Measurements from ENCODE around the gene SLC25A4. TPM values are rescaled to one million over a fixed set of nuclear protein-coding genes. Genes with fewer than 3 reads are reported as not detected.

Gene SLC25A4
- polyA plus RNA-seq, 3 donors = 0.07 TPM; not detected in 2

- TF ChIP-seq, protein P1, sequence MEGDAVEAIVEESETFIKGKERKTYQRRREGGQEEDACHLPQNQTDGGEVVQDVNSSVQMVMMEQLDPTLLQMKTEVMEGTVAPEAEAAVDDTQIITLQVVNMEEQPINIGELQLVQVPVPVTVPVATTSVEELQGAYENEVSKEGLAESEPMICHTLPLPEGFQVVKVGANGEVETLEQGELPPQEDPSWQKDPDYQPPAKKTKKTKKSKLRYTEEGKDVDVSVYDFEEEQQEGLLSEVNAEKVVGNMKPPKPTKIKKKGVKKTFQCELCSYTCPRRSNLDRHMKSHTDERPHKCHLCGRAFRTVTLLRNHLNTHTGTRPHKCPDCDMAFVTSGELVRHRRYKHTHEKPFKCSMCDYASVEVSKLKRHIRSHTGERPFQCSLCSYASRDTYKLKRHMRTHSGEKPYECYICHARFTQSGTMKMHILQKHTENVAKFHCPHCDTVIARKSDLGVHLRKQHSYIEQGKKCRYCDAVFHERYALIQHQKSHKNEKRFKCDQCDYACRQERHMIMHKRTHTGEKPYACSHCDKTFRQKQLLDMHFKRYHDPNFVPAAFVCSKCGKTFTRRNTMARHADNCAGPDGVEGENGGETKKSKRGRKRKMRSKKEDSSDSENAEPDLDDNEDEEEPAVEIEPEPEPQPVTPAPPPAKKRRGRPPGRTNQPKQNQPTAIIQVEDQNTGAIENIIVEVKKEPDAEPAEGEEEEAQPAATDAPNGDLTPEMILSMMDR (IDR thresholded peaks at IDR 0.05) = no peak
- no peak overlapping the region for H3K4me3 ChIP-seq (replicated peaks in 1 of 3; ENCODE audit: low read depth in 2 of 3, low read length in 3 of 3)
- no peaks in the 10 kb centered on the region for H3K36me3 Mint-ChIP-seq
- H3K4me2 ChIP-seq (replicated peaks; ENCODE audit: extremely low read depth, low read length, poor library complexity, severe bottlenecking) = no peak overlapping the region
- H4K20me1 ChIP-seq (ENCODE audit: insufficient read depth, low read length) = no peaks in the 10 kb centered on the region
- H3K79me2 ChIP-seq (ENCODE audit: insufficient read depth, low read length) = no peaks in the 10 kb centered on the region
- no peaks in the 10 kb centered on the region for H3K4me1 Mint-ChIP-seq
- H2AFZ ChIP-seq (ENCODE audit: insufficient read depth, low read depth, low read length, poor library complexity, severe bottlenecking) = no peak overlapping the region
- no peak overlapping the region for H3K4me3 Mint-ChIP-seq
- no peak overlapping the region for H3K27ac Mint-ChIP-seq
- no peaks in the 10 kb centered on the region for H3K9me3 Mint-ChIP-seq
- H3K9me3 ChIP-seq (replicated peaks in 1 of 2; ENCODE audit: control insufficient read depth in 1 of 2, insufficient read depth in 1 of 2, low read length in 2 of 2) = no peaks in the 10 kb centered on the region
- H3K27me3 Mint-ChIP-seq (ENCODE audit: low read depth in 3 of 3) = peaks cover 10 to 21% (median 10%) of the 10 kb centered on the region in 3 donors
- H3K4me1 ChIP-seq (ENCODE audit: control insufficient read depth in 1 of 2, insufficient read depth in 2 of 2, low read length in 2 of 2) = no peaks in the 10 kb centered on the region
- no peak overlapping the region for H3K27ac ChIP-seq (ENCODE audit: low read depth in 1 of 2, low read length in 2 of 2)
- no peak overlapping the region for H3K9ac ChIP-seq (ENCODE audit: insufficient read depth, low read length, poor library complexity, severe bottlenecking)
- intact Hi-C loops (cut with micrococcal nuclease) = no loop called here
- DNase-seq = no peak
- no peaks in the 10 kb centered on the region for H3K36me3 ChIP-seq (replicated peaks in 1 of 2; ENCODE audit: control insufficient read depth in 1 of 2, insufficient read depth in 2 of 2, low read length in 2 of 2)
- H3K27me3 ChIP-seq (ENCODE audit: control insufficient read depth in 2 of 2, insufficient read depth in 2 of 2, low read length in 2 of 2) = peaks cover 0 to 2% of the 10 kb centered on the region in 2 donors
These were observed 33.3 kb upstream of the SLC25A4 start for GRCh38 chr4:185109736-185110135.

GRCh38 chr4:185110375-185110823 is 32.7 kb upstream of the SLC25A4 start:
- Histone ChIP-seq H3K27ac (ENCODE audit: low read depth in 1 of 2, low read length in 2 of 2) (no peak overlapping the region), H2AFZ (ENCODE audit: insufficient read depth, low read depth, low read length, poor library complexity, severe bottlenecking) (no peak overlapping the region), H3K27me3 (ENCODE audit: control insufficient read depth in 2 of 2, insufficient read depth in 2 of 2, low read length in 2 of 2) (peaks cover 0 to 2% of the 10 kb centered on the region in 2 donors), H3K36me3 (replicated peaks in 1 of 2; ENCODE audit: control insufficient read depth in 1 of 2, insufficient read depth in 2 of 2, low read length in 2 of 2) (no peaks in the 10 kb centered on the region), H3K4me1 (ENCODE audit: control insufficient read depth in 1 of 2, insufficient read depth in 2 of 2, low read length in 2 of 2) (no peaks in the 10 kb centered on the region), H4K20me1 (ENCODE audit: insufficient read depth, low read length) (no peaks in the 10 kb centered on the region), H3K79me2 (ENCODE audit: insufficient read depth, low read length) (no peaks in the 10 kb centered on the region), H3K4me2 (replicated peaks; ENCODE audit: extremely low read depth, low read length, poor library complexity, severe bottlenecking) (no peak overlapping the region), H3K9ac (ENCODE audit: insufficient read depth, low read length, poor library complexity, severe bottlenecking) (no peak overlapping the region), H3K4me3 (replicated peaks in 1 of 3; ENCODE audit: low read depth in 2 of 3, low read length in 3 of 3) (no peak overlapping the region), H3K9me3 (replicated peaks in 1 of 2; ENCODE audit: control insufficient read depth in 1 of 2, insufficient read depth in 1 of 2, low read length in 2 of 2) (no peaks in the 10 kb centered on the region)
- Mint-ChIP-seq H3K4me1 (no peaks in the 10 kb centered on the region), H3K27ac (no peak overlapping the region), H3K36me3 (no peaks in the 10 kb centered on the region), H3K9me3 (no peaks in the 10 kb centered on the region), H3K4me3 (no peak overlapping the region), H3K27me3 (ENCODE audit: low read depth in 3 of 3) (peaks cover 10 to 21% (median 14%) of the 10 kb centered on the region in 3 donors)
- intact Hi-C loops (cut with micrococcal nuclease) = no loop called here
- TF ChIP-seq, protein P1 (IDR thresholded peaks at IDR 0.05) = no peak
- 90% methylated on average over 6 of the region's 11 CpGs for WGBS (ENCODE audit: insufficient coverage)
- DNase-seq = no peak
